ENCODE results near the gene PPP1R18. TPM values are rescaled to one million over a fixed set of nuclear protein-coding genes. Genes with fewer than 3 reads are reported as not detected.
A peak's percentile ranks its signal among the peaks of the same experiment; 100 is the strongest.

The PPP1R18 gene
- total and polyA plus RNA-seq, 9 of the 15 experiments (the other 6 are each of a cell fraction or from before 2014, with no cell fraction given), result 12.0 to 99.2 (median 42.6) TPM

- TF ChIP-seq SRSF7 (optimal IDR thresholded peaks at IDR 0.05; ENCODE audit: low read depth, low read length) (no peak), E2F4 (CRISPR knock-in tag; IDR thresholded peaks at IDR 0.05; ENCODE audit: low read depth) (no peak), MTA2 (IDR thresholded peaks at IDR 0.05; ENCODE audit: low read depth) (no peak), CREM (IDR thresholded peaks at IDR 0.05; ENCODE audit: low read depth) (peak; percentile 61), YBX1 (IDR thresholded peaks at IDR 0.05) (no peak), ZNF384 (IDR thresholded peaks at IDR 0.05; ENCODE audit: low read depth, low read length) (0 out of 2 replicates have a peak, but pooled peaks have one; percentile 31), HINFP (tag; conservative IDR thresholded peaks at IDR 0.05; ENCODE audit: low read depth) (no peak), BCLAF1 (IDR thresholded peaks at IDR 0.05; ENCODE audit: borderline replicate concordance in 1 of 2, control insufficient read depth in 1 of 2, low read depth in 2 of 2, low read length in 1 of 2) (0 out of 4 replicates have a peak, but pooled peaks of 1 of the 2 experiments have one; percentile 53), TCFL5 (CRISPR knock-in tag; conservative IDR thresholded peaks at IDR 0.05) (no peak), CCAR2 (IDR thresholded peaks at IDR 0.05; ENCODE audit: low read depth, low read length) (no peak), ZNF212 (CRISPR knock-in tag; IDR thresholded peaks at IDR 0.05) (no peak), CSDE1 (IDR thresholded peaks at IDR 0.05) (no peak), POU5F1 (IDR thresholded peaks at IDR 0.05; ENCODE audit: borderline replicate concordance, low read depth, low read length, partially characterized antibody) (no peak), PTRF (tag; IDR thresholded peaks at IDR 0.05) (no peak), ZBTB12 (CRISPR knock-in tag; IDR thresholded peaks at IDR 0.05) (no peak)
Measured at GRCh38 chr6:30682143-30683117, 4.0 kb downstream of the PPP1R18 start (continued).
